ENCODE results near the gene TAT.

DNA sequence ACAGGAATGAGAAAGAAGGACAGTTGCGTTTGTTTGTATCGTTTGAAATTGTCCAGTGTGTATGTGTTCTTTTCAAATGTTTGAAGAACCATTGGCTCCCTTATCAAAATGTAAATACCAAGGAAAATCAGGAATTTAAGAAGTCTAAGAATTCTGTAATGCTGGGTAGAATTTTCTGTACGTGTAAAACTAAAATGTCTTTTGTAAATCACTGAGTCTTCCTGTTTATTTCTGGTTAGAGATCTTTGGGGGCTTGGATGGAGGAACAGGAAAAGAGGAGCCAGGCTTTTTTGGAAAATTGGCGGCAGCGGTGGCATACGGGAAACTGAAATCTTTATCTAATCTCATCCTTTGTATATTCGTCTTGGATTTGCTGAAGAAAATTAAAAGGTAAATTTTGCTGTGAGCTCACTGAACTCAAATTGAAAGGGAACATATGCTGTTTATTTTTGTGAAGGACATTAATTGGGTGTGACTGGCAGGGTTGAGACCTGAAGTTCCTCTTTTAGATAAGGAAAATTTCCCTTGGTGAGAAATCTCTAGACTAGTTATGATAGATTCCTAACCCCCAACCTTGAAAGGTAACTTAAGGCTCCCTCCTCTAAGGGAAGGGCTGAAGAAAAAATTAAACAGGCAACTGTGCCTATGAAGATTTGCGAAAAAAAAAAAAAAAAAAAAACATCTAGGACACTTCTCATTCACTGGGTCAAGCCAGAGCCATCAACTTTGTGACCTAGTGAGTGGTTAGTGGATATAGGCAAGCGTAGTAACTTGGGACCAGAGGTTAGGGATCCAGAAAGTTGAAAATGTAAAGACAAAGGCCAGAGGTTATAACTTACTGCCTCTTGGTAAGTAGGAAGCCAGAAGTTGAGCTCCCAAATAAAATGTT lies 10.8 kb downstream of the TAT start:
- TF ChIP-seq, protein P1, sequence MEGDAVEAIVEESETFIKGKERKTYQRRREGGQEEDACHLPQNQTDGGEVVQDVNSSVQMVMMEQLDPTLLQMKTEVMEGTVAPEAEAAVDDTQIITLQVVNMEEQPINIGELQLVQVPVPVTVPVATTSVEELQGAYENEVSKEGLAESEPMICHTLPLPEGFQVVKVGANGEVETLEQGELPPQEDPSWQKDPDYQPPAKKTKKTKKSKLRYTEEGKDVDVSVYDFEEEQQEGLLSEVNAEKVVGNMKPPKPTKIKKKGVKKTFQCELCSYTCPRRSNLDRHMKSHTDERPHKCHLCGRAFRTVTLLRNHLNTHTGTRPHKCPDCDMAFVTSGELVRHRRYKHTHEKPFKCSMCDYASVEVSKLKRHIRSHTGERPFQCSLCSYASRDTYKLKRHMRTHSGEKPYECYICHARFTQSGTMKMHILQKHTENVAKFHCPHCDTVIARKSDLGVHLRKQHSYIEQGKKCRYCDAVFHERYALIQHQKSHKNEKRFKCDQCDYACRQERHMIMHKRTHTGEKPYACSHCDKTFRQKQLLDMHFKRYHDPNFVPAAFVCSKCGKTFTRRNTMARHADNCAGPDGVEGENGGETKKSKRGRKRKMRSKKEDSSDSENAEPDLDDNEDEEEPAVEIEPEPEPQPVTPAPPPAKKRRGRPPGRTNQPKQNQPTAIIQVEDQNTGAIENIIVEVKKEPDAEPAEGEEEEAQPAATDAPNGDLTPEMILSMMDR (IDR thresholded peaks at IDR 0.05): no peak
- TF ChIP-seq EP300 (IDR thresholded peaks at IDR 0.05): no peak
